HL-60 (cell line): ENCODE data around the gene FSD2.

Experiments used
- DNase-seq, 2 experiments: peaks; one replicate each; pipeline ENCODE4 v3.0.0-alpha.2; 2010 to 2020; ENCODE audit warnings: low read depth in 1 of 2, low spot score in 1 of 2
- H3K27ac ChIP-seq: fragments of 250-450 bp; sonication (Bioruptor Pico); replicated peaks from 2 replicates; pipeline ENCODE4 v1.5.1; 2020; ENCODE audit warnings: mild to moderate bottlenecking, moderate library complexity
- H3K27me3 ChIP-seq: fragments of 250-450 bp; sonication (Bioruptor Pico); 2 replicates; pipeline ENCODE4 v1.5.1; 2021; ENCODE audit warnings: mild to moderate bottlenecking, moderate library complexity; ENCODE audit not compliant: insufficient read depth, poor library complexity, severe bottlenecking
- H3K4me3 ChIP-seq: replicated peaks from 2 replicates; pipeline ENCODE4 v1.5.1; 2011; ENCODE audit warnings: mild to moderate bottlenecking, control low read depth, low read length; ENCODE audit not compliant: insufficient read depth
- GABPA ChIP-seq: IDR thresholded peaks from 2 replicates; pipeline ENCODE4 v1.6.1; 2012; ENCODE audit warnings: low read depth
- POLR2AphosphoS5 ChIP-seq: IDR thresholded peaks from 2 replicates; pipeline ENCODE4 v1.6.1; 2012; ENCODE audit warnings: low read depth
- SPI1 ChIP-seq: IDR thresholded peaks from 2 replicates; pipeline ENCODE4 v1.6.1; 2012; ENCODE audit warnings: low read depth, mild to moderate bottlenecking, borderline replicate concordance
- TF ChIP-seq, protein P1 (sequence below): IDR thresholded peaks from 2 replicates; pipeline ENCODE4 v1.6.1; 2012; ENCODE audit warnings: low read depth; ENCODE audit not compliant: insufficient replicate concordance
- TF ChIP-seq, protein P2 (sequence below): IDR thresholded peaks from one replicate; pipeline ENCODE4 v1.5.1; 2011; ENCODE audit warnings: low read length, control low read depth, inconsistent platforms; ENCODE audit not compliant: insufficient read depth

Gene FSD2

DNA sequence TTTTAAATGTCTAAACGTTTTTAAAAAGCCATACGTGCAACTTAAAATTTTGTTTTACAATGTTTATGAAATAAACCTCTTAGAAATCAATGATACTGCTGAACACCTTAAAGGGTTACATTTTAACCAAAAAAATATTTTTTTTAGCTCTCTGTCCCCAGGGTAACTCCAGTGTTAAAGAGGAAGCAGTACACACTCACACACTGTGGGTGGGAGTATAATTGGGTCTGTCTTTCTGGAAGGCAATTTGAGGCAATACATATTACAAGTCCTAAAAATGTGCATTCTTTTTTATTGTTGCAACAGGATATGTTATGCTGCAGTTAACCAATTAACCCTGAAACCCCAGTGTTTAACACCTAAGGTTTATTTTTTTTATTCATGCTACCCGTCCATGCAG lies 37.7 kb upstream of the FSD2 start:
- H3K27me3 ChIP-seq, result no peaks in the 10 kb centered on the region
- peak in 1 of 2 experiments; percentile 22 for DNase-seq
- TF ChIP-seq, protein P1, sequence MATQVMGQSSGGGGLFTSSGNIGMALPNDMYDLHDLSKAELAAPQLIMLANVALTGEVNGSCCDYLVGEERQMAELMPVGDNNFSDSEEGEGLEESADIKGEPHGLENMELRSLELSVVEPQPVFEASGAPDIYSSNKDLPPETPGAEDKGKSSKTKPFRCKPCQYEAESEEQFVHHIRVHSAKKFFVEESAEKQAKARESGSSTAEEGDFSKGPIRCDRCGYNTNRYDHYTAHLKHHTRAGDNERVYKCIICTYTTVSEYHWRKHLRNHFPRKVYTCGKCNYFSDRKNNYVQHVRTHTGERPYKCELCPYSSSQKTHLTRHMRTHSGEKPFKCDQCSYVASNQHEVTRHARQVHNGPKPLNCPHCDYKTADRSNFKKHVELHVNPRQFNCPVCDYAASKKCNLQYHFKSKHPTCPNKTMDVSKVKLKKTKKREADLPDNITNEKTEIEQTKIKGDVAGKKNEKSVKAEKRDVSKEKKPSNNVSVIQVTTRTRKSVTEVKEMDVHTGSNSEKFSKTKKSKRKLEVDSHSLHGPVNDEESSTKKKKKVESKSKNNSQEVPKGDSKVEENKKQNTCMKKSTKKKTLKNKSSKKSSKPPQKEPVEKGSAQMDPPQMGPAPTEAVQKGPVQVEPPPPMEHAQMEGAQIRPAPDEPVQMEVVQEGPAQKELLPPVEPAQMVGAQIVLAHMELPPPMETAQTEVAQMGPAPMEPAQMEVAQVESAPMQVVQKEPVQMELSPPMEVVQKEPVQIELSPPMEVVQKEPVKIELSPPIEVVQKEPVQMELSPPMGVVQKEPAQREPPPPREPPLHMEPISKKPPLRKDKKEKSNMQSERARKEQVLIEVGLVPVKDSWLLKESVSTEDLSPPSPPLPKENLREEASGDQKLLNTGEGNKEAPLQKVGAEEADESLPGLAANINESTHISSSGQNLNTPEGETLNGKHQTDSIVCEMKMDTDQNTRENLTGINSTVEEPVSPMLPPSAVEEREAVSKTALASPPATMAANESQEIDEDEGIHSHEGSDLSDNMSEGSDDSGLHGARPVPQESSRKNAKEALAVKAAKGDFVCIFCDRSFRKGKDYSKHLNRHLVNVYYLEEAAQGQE, result no peak
- TF ChIP-seq GABPA (no peak), POLR2AphosphoS5 (no peak), SPI1 (no peak)
- TF ChIP-seq, protein P2, sequence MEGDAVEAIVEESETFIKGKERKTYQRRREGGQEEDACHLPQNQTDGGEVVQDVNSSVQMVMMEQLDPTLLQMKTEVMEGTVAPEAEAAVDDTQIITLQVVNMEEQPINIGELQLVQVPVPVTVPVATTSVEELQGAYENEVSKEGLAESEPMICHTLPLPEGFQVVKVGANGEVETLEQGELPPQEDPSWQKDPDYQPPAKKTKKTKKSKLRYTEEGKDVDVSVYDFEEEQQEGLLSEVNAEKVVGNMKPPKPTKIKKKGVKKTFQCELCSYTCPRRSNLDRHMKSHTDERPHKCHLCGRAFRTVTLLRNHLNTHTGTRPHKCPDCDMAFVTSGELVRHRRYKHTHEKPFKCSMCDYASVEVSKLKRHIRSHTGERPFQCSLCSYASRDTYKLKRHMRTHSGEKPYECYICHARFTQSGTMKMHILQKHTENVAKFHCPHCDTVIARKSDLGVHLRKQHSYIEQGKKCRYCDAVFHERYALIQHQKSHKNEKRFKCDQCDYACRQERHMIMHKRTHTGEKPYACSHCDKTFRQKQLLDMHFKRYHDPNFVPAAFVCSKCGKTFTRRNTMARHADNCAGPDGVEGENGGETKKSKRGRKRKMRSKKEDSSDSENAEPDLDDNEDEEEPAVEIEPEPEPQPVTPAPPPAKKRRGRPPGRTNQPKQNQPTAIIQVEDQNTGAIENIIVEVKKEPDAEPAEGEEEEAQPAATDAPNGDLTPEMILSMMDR, result no peak
- H3K27ac ChIP-seq, result no peak overlapping the region
- no peak overlapping the region for H3K4me3 ChIP-seq

DNA sequence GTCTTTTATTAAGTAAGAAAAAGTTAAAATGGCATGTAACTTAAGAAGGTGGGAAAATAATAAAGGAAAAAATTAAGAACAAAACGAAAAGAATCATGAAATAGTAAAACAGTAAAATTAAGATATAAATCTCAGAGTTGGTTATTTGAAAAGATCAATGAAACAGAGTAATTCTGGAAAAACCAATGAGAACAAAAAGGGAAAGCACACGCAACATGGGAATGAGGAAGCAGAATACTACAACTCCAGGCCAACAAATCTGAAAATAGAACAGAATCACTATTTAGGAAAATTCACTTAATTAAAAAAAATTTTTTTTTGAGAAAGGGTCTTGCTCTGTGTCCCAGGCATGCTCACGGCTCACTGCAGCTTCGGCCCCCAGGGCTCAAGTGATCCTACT lies 34.3 kb upstream of the FSD2 start:
- Histone ChIP-seq H3K4me3 (no peak overlapping the region), H3K27ac (no peak overlapping the region), H3K27me3 (no peaks in the 10 kb centered on the region)
- no peak for DNase-seq
- TF ChIP-seq POLR2AphosphoS5 (no peak), GABPA (no peak), SPI1 (no peak)
- TF ChIP-seq, protein P2, result no peak
- TF ChIP-seq, protein P1, result no peak

DNA sequence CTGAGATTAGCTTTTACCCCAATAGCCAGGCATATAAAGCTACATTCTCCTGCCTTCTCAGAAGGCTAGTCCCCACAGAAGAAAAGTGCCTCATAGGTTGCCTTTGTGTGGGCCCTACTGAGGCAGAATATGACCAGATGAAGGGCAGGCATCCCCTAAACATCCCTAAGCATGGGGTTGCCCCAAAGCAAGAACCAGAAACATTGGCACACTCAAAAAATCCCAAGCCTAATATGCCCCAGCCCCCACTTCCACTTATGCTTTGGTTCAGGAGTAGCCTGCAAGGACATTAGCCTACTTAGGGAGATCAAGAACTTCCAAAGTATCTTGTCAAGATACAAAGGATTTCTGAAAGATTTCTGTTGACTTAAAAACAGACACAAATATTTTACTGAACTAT lies 33.3 kb upstream of the FSD2 start:
- TF ChIP-seq GABPA (no peak), POLR2AphosphoS5 (no peak), SPI1 (no peak)
- TF ChIP-seq, protein P2, result no peak
- TF ChIP-seq, protein P1, result no peak
- no peak overlapping the region for H3K27ac ChIP-seq
- no peak overlapping the region for H3K4me3 ChIP-seq

More for the DNA sequence above, 33.3 kb upstream of the FSD2 start:
- H3K27me3 ChIP-seq, result no peaks in the 10 kb centered on the region
- no peak for DNase-seq
